ENCODE data around the gene RADIL.

RADIL gene

GRCh38 chr7:4787541-4787940, 96.0 kb downstream of the RADIL start:
- ChIA-PET POLR2A (no interaction called here), CTCF (interaction anchor here (0.7 kb wide), 1 partner anchor 158 kb away, joined by 3 read pairs; no protein-coding TSS in a partner anchor)
- no peak for DNase-seq (ENCODE audit: extremely low spot score)
- TF ChIP-seq SUZ12 (IDR thresholded peaks at IDR 0.05) (no peak), ELF4 (IDR thresholded peaks at IDR 0.05) (no peak), NFRKB (IDR thresholded peaks at IDR 0.05) (no peak), TARDBP (IDR thresholded peaks at IDR 0.05) (no peak), L3MBTL2 (conservative IDR thresholded peaks at IDR 0.05) (no peak), CTBP1 (IDR thresholded peaks at IDR 0.05; ENCODE audit: borderline replicate concordance) (no peak), BHLHE40 (IDR thresholded peaks at IDR 0.05; ENCODE audit: borderline replicate concordance) (no peak)
- TF ChIP-seq, protein P1, sequence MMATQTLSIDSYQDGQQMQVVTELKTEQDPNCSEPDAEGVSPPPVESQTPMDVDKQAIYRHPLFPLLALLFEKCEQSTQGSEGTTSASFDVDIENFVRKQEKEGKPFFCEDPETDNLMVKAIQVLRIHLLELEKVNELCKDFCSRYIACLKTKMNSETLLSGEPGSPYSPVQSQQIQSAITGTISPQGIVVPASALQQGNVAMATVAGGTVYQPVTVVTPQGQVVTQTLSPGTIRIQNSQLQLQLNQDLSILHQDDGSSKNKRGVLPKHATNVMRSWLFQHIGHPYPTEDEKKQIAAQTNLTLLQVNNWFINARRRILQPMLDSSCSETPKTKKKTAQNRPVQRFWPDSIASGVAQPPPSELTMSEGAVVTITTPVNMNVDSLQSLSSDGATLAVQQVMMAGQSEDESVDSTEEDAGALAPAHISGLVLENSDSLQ (IDR thresholded peaks at IDR 0.05), result no peak

DNA sequence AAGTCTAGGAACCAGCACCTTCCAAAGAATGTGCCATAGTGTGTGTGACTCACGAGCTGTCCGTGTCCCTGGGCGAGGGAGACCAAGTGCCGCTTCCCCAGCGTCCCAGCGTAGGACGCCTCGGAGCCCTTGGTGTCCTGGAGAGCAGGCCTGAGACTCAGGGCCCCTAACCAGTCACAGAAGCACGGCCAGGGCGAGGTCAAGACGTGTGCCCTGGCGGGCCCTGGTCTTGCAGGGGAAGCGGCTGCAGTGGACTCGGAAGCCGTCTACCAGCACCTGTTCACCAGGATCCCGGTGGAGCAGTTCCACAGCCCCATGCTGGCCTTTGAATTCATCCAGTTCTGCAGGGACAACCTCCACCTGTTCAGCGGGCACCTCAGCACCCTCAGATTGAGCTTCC, 97.5 kb downstream of the RADIL start:
- ChIA-PET POLR2A (no interaction called here), CTCF (no interaction called here)
- DNase-seq (ENCODE audit: extremely low spot score), result no peak
- no peak for TF ChIP-seq SP1 (IDR thresholded peaks at IDR 0.05)
- TF ChIP-seq NFRKB (IDR thresholded peaks at IDR 0.05), result no peak
- TF ChIP-seq HDGF (IDR thresholded peaks at IDR 0.05; ENCODE audit: borderline replicate concordance), result no peak

GRCh38 chr7:4785371-4785770, 98.1 kb downstream of the RADIL start:
- ChIA-PET CTCF (no interaction called here), POLR2A (no interaction called here)
- DNase-seq (ENCODE audit: extremely low spot score), result no peak
- TF ChIP-seq FOXK2 (IDR thresholded peaks at IDR 0.05) (no peak), ELF4 (IDR thresholded peaks at IDR 0.05) (no peak)

- no peak for DNase-seq (ENCODE audit: extremely low spot score)
- ChIA-PET CTCF (no interaction called here), POLR2A (interaction anchor here (1.0 kb wide), 1 partner anchor 9 kb away, joined by 3 read pairs; the partner anchor contains the start of gene AP5Z1)
- no peak for TF ChIP-seq SUZ12 (IDR thresholded peaks at IDR 0.05)
- no peak for TF ChIP-seq BHLHE40 (IDR thresholded peaks at IDR 0.05; ENCODE audit: borderline replicate concordance)
- no peak for TF ChIP-seq ARNT (IDR thresholded peaks at IDR 0.05)
- no peak for TF ChIP-seq FOXA1 (IDR thresholded peaks at IDR 0.05)
- no peak for TF ChIP-seq FOXM1 (IDR thresholded peaks at IDR 0.05; ENCODE audit: borderline replicate concordance)
- no peak for TF ChIP-seq LEF1 (IDR thresholded peaks at IDR 0.05; ENCODE audit: borderline replicate concordance)
- TF ChIP-seq, protein P1 (IDR thresholded peaks at IDR 0.05), result no peak
- no peak for TF ChIP-seq SP1 (IDR thresholded peaks at IDR 0.05)
- no peak for TF ChIP-seq FOXK2 (IDR thresholded peaks at IDR 0.05)
- no peak for TF ChIP-seq TARDBP (IDR thresholded peaks at IDR 0.05)
- TF ChIP-seq CTBP1 (IDR thresholded peaks at IDR 0.05; ENCODE audit: borderline replicate concordance), result no peak
- no peak for TF ChIP-seq ELF4 (IDR thresholded peaks at IDR 0.05)
- no peak for TF ChIP-seq NFRKB (IDR thresholded peaks at IDR 0.05)
- no peak for TF ChIP-seq ZNF384 (IDR thresholded peaks at IDR 0.05)
Measured at GRCh38 chr7:4784799-4785198, 98.7 kb downstream of the RADIL start.

DNA sequence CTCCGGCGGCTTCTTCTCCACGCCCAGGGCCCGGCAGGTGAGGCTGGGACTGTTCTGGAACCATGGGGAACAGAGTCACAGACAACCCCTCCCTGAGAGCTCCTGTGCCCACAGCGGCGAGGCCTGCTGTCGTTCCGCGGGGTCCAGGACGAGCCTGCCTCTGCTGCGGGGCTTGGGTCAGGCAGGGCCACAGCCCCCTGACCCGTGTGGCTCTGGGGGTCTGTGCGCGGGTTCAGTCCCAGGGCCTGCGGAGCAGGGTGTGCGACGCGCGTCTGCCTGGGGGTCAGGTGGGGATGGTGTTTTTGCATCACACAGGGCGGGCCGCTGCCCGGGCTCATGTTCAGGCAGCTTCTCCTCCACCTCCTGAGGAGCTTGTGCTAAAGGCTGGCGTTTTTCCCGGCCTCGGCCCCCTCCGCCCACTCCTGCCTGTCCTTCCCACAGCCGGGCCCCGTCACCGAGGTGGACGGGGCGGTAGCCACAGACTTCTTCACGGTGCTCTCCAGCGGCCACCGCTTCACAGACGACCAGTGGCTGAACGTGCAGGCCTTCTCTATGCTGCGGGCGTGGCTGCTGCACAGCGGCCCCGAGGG, 99.7 kb downstream of the RADIL start:
- ChIA-PET CTCF (no interaction called here), POLR2A (interaction anchor here (1.0 kb wide), 1 partner anchor 8 kb away, joined by 3 read pairs; the partner anchor contains the start of gene AP5Z1)
- no peak for DNase-seq (ENCODE audit: extremely low spot score)
- TF ChIP-seq ELF4 (IDR thresholded peaks at IDR 0.05) (no peak), TARDBP (IDR thresholded peaks at IDR 0.05) (no peak), L3MBTL2 (conservative IDR thresholded peaks at IDR 0.05) (no peak), HDGF (IDR thresholded peaks at IDR 0.05; ENCODE audit: borderline replicate concordance) (no peak), ARNT (IDR thresholded peaks at IDR 0.05) (no peak), FOXK2 (IDR thresholded peaks at IDR 0.05) (no peak), CTBP1 (IDR thresholded peaks at IDR 0.05; ENCODE audit: borderline replicate concordance) (no peak), FOXM1 (IDR thresholded peaks at IDR 0.05; ENCODE audit: borderline replicate concordance) (no peak), NFRKB (IDR thresholded peaks at IDR 0.05) (no peak), SUZ12 (IDR thresholded peaks at IDR 0.05) (no peak), ZNF384 (IDR thresholded peaks at IDR 0.05) (no peak), BHLHE40 (IDR thresholded peaks at IDR 0.05; ENCODE audit: borderline replicate concordance) (no peak), SP1 (IDR thresholded peaks at IDR 0.05) (no peak), FOXA1 (IDR thresholded peaks at IDR 0.05) (no peak), LEF1 (IDR thresholded peaks at IDR 0.05; ENCODE audit: borderline replicate concordance) (no peak)
- TF ChIP-seq, protein P1 (IDR thresholded peaks at IDR 0.05), result no peak

DNA sequence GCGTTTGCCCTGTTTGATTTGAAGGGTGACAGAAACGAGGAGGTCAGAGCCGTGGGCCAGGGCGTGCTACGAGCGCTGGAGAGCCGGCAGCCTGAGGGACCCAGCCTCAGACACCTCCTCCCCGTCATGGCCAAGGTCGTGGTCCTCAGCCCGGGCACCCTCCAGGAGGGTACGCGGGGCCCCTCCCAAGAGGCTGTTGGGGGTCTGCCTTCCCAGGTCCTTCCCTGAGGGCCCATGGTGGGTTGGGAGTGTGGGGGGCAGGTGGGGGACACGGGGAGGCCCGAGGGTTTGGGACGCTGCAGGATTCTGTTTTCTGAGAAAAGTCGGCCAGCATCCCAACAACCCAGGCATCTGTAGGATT, 100.2 kb downstream of the RADIL start:
- CTCF ChIA-PET, result no interaction called here
- no peak for TF ChIP-seq LEF1 (IDR thresholded peaks at IDR 0.05; ENCODE audit: borderline replicate concordance)
- no peak for TF ChIP-seq L3MBTL2 (conservative IDR thresholded peaks at IDR 0.05)
- TF ChIP-seq FOXA1 (IDR thresholded peaks at IDR 0.05), result no peak
- no peak for TF ChIP-seq SUZ12 (IDR thresholded peaks at IDR 0.05)
- TF ChIP-seq ZNF384 (IDR thresholded peaks at IDR 0.05), result no peak
- no peak for TF ChIP-seq SP1 (IDR thresholded peaks at IDR 0.05)
- no peak for TF ChIP-seq FOXK2 (IDR thresholded peaks at IDR 0.05)
- TF ChIP-seq NFRKB (IDR thresholded peaks at IDR 0.05), result no peak
- no peak for TF ChIP-seq ELF4 (IDR thresholded peaks at IDR 0.05)
- TF ChIP-seq, protein P1 (IDR thresholded peaks at IDR 0.05), result no peak
- TF ChIP-seq BHLHE40 (IDR thresholded peaks at IDR 0.05; ENCODE audit: borderline replicate concordance), result no peak
- no peak for TF ChIP-seq FOXM1 (IDR thresholded peaks at IDR 0.05; ENCODE audit: borderline replicate concordance)
- TF ChIP-seq TARDBP (IDR thresholded peaks at IDR 0.05), result no peak
- TF ChIP-seq HDGF (IDR thresholded peaks at IDR 0.05; ENCODE audit: borderline replicate concordance), result no peak
- TF ChIP-seq CTBP1 (IDR thresholded peaks at IDR 0.05; ENCODE audit: borderline replicate concordance), result no peak
- TF ChIP-seq ARNT (IDR thresholded peaks at IDR 0.05), result no peak
- DNase-seq (ENCODE audit: extremely low spot score), result no peak
- POLR2A ChIA-PET, result no interaction called here

Measured in HEK293T (cell line).